Daoy (cell line): ENCODE measurements around the gene RPS6KL1. TPM values are rescaled to one million over a fixed set of nuclear protein-coding genes. Genes with fewer than 3 reads are reported as not detected.
"Not testable (repeated sequence)": the region's sequence is repeated elsewhere in the genome, so short reads cannot be mapped to it uniquely, and the experiment has no call there.

Experiments used
- DNase-seq: peaks from one replicate; pipeline ENCODE4 v3.0.0-alpha.2; 2015; ENCODE audit warnings: low read depth
- total RNA-seq: library from RNA; depleted of rRNA; stranded (reverse); fragments of >200 nt; shearing (Covaris generic); gene quantifications from 2 replicates; pipeline ENCODE4 v1.2.3, GENCODE V29; 2014

The RPS6KL1 gene
- total RNA-seq, 1 experiment from 2014 or later = 9.8 TPM

DNA sequence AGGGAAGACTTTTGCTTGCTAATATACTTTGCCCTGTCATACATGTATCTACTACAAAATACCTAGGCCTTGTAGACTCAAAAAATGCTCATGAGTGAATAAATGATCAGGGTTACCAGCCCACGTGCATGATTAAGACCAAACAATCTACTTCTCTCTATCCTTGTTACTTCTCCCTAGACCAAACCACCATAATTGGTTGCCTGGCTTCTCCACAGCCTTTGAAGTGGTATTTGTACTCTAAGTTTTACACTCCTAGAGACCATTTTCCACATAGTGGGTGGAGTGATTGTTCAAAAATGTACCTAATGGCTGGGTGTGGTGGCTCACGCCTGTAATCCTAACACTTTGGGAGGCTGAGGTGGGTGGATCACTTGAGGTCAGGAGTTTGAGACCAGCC lies 14.1 kb upstream of the RPS6KL1 start:
- no peak for DNase-seq

DNA sequence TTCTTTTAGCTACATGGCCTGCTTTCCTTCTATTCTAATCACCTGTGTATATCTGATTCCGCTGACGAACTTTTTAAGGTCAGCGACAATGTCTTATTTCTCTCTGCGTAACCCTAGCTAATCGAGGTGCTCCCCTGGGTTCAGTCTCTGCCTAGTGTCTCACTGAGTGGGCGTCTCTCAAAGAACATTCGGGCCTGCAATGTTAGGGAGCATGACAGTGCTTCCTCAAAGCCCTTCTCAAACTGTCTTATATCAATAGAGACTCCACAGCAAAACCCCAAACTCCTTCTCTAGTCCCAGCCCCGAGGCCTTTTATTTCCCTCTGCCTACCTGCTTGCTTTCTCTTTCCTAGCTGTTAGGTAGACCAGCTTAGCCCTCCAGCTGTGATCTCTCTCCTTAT lies 13.7 kb upstream of the RPS6KL1 start:
- DNase-seq = no peak

DNA sequence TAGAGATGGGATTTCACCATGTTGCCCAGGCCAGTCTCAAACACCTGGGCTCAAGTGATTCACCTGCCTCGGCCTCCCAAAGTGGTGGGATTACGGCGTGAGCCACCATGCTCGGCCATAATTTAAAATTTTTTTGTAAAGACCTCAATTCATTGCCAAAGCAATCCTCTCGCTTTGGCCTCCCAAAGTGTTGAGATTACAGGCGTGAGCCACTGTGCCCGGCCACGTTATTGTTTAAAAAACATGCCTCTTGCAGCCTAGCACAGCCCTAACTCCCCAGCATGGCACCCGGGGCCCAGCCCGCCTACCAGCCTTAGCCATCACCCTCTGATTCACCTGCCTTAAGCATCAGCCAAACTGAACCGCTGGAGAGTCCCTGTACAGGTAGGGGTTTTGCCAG lies 13.1 kb upstream of the RPS6KL1 start:
- DNase-seq = no peak

DNA sequence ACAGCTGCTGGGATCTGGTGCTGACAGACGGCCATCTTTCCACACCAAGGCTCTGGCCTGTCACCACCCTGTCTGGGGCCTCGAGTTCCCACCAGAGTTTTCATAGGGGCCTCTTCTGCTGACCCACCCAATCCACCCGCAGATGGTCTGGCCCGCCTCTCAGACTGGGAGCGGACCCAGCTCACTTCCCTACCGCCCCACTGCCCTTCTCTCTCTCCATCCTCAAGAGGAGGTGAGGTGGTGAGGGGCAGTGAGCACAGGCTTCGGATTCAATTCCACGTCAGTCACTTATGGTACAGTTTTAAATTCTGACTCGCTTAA lies 12.3 kb upstream of the RPS6KL1 start:
- DNase-seq = no peak

DNA sequence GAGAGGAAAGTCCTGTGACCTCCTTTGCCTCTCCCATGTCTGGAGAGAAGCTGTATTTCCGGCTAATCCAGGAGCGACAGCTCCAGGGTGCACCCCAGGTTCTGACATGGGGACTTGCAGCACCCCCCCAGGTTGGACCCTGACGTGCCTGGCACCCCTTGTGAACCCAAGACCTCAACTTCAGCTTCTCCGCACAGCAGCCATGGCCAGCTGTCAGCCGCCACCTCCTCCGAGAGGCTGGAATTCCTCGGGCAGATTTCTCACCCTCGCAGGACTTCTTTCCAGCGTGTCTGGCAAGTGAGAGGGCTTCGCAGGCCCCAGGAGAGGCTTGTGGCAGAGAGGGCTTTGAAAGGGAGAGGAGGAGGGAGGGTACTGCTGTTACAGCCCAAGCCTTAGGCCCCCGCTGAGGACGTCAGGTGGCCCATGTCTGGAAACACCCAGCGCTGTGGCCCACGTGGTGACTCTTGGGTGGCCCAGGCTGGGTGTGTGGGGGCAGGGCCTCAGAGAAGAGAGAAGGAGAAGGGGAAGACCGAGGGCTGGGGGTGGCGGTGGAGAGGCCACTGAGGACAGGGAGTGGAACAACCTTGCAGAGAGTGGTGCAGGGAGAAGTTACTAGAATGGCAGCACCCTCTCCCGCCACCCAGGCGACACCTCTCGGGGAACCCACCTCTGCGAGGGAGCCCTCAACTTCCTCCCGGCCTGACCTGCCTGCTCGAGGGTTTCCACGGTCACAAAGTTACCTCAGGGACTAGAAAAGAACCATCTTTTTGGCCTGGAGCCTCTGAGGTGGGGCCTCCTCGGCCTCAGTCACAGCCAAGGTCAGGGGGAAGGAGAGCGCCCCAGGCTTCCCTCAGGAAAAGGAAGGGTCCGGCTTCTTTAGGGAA lies 11.7 kb upstream of the RPS6KL1 start:
- no peak for DNase-seq

DNA sequence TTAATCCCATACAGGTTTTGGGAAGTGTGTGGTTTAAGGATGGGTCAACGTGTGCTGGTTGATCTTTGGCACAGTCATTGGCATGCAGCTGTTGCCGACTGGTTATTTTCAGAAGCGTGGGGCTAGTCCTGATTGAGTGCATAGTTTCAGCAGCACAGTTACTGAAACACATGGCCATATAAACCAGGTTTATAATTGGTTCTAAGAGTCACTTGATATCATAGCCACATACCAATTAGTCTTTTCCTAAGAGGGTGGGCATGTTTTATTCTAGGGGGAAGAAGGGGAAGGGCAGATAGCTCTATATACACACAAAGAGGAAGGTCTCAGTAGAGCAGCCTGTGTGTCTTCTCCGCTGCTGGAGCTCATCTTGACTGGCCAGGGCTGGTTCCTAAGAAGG lies 11.0 kb upstream of the RPS6KL1 start:
- DNase-seq = no peak

DNA sequence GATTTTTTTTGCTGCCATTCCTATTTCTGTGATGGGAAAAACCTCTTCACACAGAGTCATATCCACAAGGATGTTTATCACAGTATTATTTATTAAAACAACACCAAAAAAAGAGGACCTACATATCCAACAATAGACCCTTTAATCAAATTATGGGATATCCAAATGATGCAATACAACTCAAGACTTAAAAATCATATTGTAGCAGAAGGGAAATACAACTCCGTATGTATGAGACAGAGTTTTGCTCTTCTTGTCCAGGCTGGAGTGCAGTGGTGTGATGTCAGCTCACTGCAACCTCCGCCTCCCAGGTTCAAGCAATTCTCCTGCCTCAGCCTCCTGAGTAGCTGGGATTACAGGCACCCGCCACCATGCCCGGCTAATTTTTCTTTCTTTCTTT lies 9.9 kb upstream of the RPS6KL1 start:
- DNase-seq = not testable (repeated sequence)

DNA sequence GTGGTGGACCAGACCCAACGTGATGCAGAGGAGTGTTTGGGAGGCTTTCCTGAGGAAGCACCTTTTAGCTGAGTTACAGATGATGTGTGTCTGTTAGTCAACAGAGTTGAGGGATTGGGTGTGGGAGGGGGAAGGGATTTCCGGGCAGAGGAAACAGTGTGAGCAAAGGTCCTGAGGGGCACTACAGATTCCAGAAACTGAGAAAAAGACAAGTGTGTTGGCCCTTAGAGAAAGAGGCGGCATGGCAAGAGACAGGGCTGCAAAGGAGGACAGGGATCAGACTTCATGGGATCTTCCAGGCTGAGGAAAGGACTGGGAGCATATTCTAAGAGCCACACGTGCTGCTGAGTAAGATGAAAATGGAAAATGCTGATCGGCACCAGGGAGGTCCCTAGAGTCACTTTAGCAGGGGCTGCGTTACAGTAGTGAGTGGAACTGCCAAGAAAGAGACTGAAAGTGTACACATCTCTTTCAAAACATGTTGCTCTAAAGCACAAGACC lies 9.4 kb upstream of the RPS6KL1 start:
- DNase-seq = no peak

DNA sequence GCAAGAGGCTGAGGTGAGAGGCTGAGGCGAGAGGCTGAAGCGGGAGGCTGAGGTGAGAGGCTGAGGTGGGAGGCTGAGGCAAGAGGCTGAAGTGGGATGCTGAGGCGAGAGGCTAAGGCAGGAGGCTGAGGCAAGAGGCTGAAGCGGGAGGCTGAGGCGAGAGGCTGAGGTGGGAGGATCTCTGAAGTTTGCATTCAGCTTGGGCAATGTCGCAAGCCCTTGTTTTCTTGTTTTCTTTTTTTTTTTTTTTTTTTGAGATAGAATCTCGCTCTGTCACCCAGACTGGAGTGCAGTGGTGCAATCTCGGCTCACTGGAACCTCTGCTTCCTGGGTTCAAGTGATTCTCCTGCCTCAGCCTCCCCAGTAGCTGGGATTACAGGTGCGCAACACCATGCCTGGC lies 8.7 kb upstream of the RPS6KL1 start:
- not testable (repeated sequence) for DNase-seq

DNA sequence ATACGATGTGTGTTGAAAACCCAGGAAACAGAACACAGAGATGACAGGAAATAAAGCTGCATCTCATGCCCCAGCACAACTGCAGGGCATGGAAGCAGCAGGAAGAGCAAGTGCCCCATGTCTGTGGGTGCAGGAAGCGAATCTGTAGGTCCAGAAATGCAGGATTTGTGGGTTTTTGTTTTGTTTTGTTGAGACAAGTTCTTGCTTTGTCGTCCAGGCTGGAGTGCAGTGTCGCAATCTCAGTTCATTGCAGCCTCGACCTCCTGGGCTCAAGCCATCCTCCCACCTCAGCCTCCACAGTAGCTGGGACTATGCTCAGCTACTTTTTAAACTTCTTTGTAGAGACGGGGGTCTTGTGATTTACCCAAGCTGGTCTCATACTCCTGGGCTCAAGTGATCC lies 6.2 kb upstream of the RPS6KL1 start:
- DNase-seq = no peak

DNA sequence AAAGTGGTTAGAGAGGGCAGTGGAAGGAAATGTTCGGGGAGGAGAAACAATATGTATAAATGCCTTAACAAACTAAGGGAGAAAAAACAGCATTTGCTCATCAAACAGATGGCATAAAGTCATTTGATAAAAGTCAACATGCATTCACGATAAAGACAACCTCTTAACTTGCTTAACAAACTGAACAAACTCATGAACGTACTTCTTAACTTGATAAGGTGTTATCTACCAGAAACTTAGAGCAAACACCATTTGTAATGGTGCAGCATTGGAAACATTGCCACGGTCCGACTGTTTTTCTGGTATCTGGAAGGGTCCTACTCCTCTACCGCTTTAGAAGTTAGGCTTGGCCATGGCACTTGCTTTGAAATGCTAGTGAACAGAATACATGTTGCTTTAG lies 4.2 kb upstream of the RPS6KL1 start:
- DNase-seq = no peak

DNA sequence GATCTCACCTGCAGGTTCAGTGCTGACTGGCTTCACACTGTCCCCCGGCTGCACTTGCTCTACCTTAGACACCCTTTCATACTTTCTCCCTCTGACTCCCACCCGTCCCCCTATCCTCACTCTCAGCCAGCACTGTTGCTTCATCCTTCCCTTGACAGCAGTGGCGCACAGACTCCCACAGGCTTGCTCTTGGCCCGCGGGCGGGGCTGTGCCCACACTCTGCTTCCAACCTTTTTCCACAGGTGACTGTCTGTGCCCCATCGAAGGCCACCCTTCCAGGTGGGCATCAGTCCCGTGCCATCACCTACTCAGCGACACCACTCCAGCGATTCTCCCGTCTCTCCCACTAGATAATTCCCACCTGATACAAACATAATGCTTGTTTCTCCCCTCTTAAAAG lies 1.0 kb upstream of the RPS6KL1 start:
- no peak for DNase-seq

DNA sequence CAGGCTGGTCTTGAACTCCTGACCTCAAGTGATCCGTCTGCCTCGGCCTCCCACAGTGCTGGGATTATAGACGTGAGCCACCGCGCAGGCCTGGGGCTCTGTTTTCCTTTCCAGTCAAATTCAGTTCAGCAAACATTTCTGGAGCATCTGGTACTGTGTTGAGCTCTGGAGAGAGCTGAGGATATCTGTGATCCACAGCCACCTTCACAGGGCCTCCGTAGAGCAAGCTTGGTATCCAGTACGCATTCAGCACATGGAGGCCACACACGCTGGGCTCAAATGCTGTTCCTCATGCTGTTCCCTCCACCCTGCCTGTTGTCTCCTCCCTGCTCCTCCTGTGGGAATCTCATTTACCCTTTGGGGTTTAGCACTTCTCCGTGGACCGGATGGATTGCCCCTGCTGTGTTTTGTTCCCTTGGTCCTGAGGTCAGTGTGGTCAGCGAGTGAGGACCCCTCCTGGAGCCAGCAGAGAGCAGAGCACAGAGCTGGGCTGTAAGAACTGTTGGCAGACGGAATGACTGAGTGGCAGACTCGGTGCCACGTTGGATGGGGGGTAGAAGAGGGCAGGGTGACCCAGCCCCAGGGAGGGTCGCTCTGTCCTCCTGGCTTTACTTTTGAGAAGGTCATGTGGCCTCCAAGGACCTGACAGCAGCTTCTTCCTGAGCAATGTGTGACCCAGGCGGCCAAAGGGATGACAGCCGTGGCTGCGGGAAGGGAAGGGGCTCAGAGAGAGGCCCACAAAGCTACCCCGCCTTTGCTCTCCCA lies 891 bp downstream of the RPS6KL1 start:
- DNase-seq = no peak

DNA sequence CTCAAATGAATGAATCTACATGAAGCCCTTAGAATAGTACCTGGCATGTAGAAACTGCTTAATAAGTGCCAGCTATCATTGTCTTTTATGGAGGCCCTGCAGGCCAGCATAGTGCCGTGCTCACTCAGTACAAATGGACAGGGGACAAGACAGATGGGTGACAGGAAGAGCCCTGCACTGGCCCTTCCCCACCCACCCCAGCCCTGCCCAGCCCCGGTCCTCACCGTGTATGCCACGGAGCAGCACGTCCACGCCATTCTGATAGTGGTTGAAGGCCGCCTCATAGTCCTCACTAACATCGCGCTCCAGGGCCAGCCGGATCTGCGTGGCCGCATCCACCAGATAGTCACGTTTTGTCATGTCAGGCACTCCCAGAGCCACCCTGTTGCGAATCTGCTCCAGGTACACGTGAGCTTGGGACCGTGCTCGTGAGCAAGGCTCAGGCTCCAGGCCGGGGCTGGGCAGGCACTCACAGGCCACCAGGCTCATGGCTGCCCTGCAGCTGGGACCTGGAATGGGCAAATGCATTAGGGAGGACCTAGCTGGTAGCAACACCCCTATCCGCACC lies 1.9 kb downstream of the RPS6KL1 start:
- DNase-seq = no peak

DNA sequence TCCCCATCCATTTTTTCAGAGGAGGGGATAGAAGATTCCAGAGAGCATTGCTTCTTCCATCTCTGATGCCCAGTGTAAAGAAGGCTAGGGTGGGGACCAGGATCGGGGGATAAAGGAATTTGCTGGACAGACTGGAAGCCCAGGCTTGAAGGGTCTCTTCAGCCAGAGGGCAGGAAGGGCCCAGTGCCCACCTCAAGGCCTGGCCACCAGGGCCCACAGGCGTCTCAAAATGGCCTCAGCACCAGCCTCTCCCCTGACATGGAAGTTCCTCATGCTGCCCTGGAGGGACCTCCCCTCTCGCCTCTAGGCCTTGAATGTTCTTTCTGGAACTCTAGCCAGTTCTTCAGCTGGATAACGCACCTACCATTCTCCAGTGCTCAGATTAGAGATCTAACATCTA lies 2.8 kb downstream of the RPS6KL1 start:
- no peak for DNase-seq

DNA sequence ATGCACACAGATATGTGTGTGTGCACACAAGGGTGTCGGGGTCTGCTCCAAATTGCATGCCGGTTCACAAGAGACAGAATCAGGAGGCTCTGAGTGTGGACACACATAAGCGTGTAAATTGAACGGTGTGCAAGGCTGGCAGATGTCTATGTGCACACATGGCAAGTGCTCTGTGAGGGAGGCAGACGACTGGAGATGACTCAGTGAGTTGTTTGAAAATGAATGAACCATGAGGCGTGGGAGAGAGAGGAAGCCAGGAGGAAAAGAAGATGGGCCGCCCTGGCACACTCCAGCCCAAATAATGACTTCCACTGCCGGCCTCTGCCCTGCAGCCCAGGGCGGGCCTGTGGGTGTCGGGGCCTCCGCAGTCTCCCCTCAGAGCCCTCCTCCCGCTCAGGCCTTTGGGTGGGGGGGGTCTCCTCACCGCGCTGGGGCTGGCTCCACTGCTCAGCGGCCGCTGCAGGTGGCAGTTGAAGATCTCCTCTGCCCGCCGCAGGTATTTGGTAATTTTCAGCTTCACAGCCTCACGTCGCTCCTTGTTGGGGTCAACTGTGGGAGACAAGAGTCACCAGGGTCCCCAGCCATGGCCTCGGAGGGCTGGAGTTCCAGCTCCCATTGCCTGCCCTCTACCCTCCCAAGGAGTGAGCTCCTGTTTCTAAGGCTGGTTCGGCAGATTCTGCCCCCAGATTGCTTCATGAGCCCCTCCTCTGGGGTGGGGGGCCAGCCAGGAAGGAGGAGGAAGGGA lies 3.5 kb downstream of the RPS6KL1 start:
- peak; percentile 61 for DNase-seq

DNA sequence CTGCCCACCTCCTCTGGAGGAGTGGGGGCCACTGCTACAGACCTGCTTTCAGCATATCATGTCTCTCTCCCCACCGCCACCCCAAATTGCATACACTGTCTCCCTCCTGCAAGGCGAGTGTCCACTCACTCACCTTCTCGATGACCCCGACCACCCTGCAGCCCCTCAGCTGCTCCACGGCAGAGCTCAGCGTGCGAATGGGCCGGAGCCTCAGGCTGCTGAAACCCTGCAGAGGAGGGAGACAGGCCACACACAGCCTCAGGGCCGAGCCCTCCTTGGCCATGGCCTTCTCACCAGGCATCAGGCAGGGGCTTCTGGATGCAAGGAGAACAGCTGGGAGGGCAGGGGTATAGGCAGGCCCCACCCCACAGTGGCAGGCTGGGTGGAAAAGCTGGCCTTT lies 4.7 kb downstream of the RPS6KL1 start:
- DNase-seq = no peak

DNA sequence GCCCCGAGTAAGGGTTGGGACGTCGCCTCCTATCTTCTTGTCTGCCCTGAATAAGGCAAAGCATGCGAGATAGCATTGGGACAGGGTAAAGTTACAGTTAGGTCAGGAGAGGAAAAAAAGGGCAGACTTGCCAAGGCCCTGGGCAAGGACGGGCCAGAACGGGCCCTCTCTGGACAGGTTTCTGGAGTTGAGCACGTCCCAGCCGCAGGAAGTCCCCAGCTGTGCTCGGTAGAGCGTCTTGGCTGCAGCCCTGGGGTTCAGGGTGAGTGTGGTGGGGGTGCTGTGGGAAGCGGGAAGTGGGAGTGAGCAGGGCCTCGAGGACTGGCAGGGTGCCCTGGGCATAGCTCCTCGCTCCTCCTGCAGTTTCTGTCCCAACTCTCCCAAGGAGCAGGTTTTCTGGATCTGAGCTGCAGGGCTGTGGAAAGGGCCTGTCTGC lies 5.4 kb downstream of the RPS6KL1 start:
- no peak for DNase-seq

DNA sequence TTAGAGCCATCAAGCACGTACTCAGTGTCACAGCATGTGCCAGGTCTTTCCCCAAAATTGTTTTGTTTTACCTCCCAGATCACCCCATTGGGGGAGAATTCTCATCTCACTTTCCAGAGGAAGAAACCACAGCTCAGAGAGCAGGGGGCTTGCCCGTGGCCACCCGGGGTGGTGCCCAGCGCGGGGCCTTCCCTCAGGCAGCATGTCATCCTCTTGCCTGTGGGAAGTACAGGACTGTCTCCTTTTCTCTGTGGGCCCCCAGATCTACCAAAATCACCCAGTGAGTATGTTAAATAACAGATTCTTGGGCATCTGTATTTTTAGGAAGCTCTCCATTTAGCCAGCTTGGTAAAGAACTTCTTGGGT lies 5.9 kb downstream of the RPS6KL1 start:
- DNase-seq = no peak

DNA sequence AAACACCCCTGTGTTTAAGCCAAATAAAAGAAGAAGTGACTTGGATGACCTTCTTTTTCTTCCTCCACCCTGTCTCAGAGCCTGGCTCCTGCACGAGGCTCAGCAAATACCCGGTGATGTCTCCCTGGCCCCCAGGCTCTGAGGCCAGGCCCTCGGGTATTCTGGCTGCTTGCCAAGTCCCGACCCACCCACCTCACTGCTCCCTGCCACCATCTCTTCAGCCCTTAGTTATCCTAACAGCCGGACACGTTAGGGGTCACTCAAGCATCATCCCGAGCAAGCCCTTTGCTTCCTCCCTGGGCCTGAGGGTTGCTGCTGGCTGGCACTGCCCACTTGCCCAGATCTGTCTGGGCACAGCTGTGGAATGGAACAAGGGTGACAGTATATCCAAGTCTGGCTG lies 7.2 kb downstream of the RPS6KL1 start:
- no peak for DNase-seq

DNA sequence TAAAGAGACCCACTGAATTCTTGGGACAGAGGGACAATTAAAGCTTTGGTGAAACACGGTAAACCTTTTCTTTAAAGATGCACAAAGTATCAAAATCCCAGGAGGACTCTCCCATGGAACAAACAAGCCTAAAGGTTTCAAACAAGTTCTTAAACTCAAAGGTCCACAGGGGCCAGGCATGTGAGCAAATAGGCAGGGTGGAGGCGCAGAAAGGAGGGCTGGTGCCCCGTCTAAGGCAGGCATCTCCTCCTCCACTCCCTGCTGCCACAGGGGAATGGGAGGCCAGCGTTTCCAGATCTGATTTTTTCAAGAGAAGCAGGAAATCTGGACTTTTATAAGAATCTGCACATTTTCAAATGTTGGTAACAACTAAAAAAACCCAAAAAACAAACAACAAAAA lies 7.6 kb downstream of the RPS6KL1 start:
- DNase-seq = no peak

DNA sequence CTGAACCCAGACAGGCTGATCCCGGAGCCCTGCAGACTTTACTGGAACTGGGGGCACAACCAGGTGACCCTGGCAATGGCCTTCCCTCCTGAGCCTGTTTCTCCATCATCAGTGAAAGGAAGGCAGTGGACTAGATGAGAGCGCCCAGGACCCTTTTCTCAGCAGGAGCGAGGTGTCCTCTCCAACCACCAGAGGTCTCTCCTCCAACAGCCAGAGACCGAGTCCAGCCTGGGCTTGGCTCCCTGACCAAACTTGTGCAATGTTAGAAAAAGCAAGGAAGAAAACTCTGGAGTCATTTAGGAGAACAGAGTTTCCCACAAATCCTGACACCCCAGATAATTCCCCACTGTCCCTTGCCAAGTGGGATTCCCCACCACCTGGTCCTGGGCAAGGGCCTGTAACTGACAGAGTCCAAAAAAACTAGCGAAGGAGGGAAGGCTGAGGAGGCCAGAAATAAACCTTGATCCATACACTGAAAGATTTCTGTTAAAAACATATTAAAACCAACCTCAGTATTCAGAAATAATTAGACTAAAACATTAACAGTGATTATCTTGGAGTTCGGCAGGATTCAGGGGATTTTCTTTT lies 9.0 kb downstream of the RPS6KL1 start:
- peak; percentile 70 for DNase-seq
